GM10248 (cell line): ENCODE measurements around the gene PTPRR.
"Not testable (repeated sequence)": the region's sequence is repeated elsewhere in the genome, so short reads cannot be mapped to it uniquely, and the experiment has no call there.

Experiments used
- CTCF ChIA-PET: fragments of 300-600 bp; sonication (Branson Sonifier 250); formaldehyde crosslinking; extraction: SDS; loops from one replicate; lab custom pipeline; 2021; ENCODE audit warnings: antibody characterized with exemption; lab: Yijun Ruan, JAX
- POLR2A ChIA-PET: fragments of 350-650 bp; sonication (Branson Sonifier 250); formaldehyde crosslinking; extraction: SDS; loops from one replicate; lab custom pipeline; 2020; ENCODE audit warnings: antibody characterized with exemption; lab: Yijun Ruan, JAX
- DNase-seq: peaks from one replicate; pipeline ENCODE4 v3.0.0; 2012; ENCODE audit errors: extremely low spot score
- CTCF ChIP-seq: IDR thresholded peaks from 2 replicates; pipeline ENCODE4 v1.5.1; 2012; ENCODE audit warnings: mild to moderate bottlenecking, low read depth; ENCODE audit errors: extremely low read depth, missing control alignments, control extremely low read depth

PTPRR gene

GRCh38 chr12:70739756-70740155 lies 180.8 kb downstream of the PTPRR start:
- ChIA-PET POLR2A (no interaction called here), CTCF (interaction anchor here (1.1 to 2.6 kb wide), 2 partner anchors 8 to 9 kb away, joined by 4 to 9 read pairs; no protein-coding TSS in a partner anchor)
- no peak for DNase-seq
- no peak for TF ChIP-seq CTCF

- no peak for DNase-seq
- no peak for TF ChIP-seq CTCF
- ChIA-PET CTCF (no interaction called here), POLR2A (no interaction called here)
Measured at GRCh38 chr12:70736351-70737133, 184.0 kb downstream of the PTPRR start.

- POLR2A ChIA-PET, DNase-seq: not testable (repeated sequence)
- CTCF ChIA-PET: interaction anchor here (2.3 kb wide), 1 partner anchor 850 kb away, joined by 7 read pairs; no protein-coding TSS in a partner anchor
Measured at GRCh38 chr12:70735197-70735596, 185.3 kb downstream of the PTPRR start.

- CTCF ChIA-PET: interaction anchor here (0.6 to 3.1 kb wide), 17 partner anchors 8 to 1015 kb away, joined by 3 to 17 read pairs (median 3); no protein-coding TSS in a partner anchor
- DNase-seq: peak; percentile 56
- peak; percentile 59 for TF ChIP-seq CTCF
- POLR2A ChIA-PET: interaction anchor here (0.7 kb wide), 1 partner anchor 83 kb away, joined by 8 read pairs; no protein-coding TSS in a partner anchor
Measured at GRCh38 chr12:70733385-70733784, 187.2 kb downstream of the PTPRR start.

- ChIA-PET CTCF (interaction anchor here (0.7 to 3.1 kb wide), 10 partner anchors 12 to 1016 kb away, joined by 3 to 17 read pairs (median 4); no protein-coding TSS in a partner anchor), POLR2A (no interaction called here)
- no peak for DNase-seq
- TF ChIP-seq CTCF: no peak
Measured at GRCh38 chr12:70732287-70732686, 188.3 kb downstream of the PTPRR start.

GRCh38 chr12:70730675-70731180 lies 189.8 kb downstream of the PTPRR start:
- TF ChIP-seq CTCF: no peak
- POLR2A ChIA-PET: no interaction called here
- CTCF ChIA-PET: interaction anchor here (0.7 to 4.1 kb wide), 8 partner anchors 8 to 856 kb away, joined by 3 to 81 read pairs (median 4); no protein-coding TSS in a partner anchor
- DNase-seq: no peak

GRCh38 chr12:70724444-70724843 lies 196.1 kb downstream of the PTPRR start:
- TF ChIP-seq CTCF: peak; percentile 22
- ChIA-PET POLR2A (no interaction called here), CTCF (interaction anchor here (1.2 to 1.9 kb wide), 3 partner anchors 148 to 845 kb away, joined by 3 to 11 read pairs (median 3); no protein-coding TSS in a partner anchor)
- no peak for DNase-seq
